Spleen (tissue), 7 donors: Measurements from ENCODE around the gene MEG3.

Experiments used
- CTCF ChIP-seq, 11 experiments: fragments of 200-600 bp in 7 of 11; fragments of 450-650 bp in 4 of 11; sonication (generic) in 4 of 11; IDR thresholded peaks in 8 of 11; conservative IDR thresholded peaks in 3 of 11; 1 replicate in 7 of 11; 2 replicates in 4 of 11; pipeline versions ENCODE4 v1.4.0 to v1.8.0; 2016 to 2021; ENCODE audit warnings: antibody characterized with exemption in 11 of 11, inconsistent platforms in 4 of 11, mild to moderate bottlenecking in 1 of 11
- POLR2A ChIP-seq, 3 donors: fragments of 450-650 bp; IDR thresholded peaks; one replicate each; pipeline ENCODE4 v1.5.1; 2017; ENCODE audit warnings: antibody characterized with exemption in 3 of 3, mild to moderate bottlenecking in 1 of 3
- POLR2AphosphoS5 ChIP-seq, 3 donors: sonication (generic); formaldehyde crosslinking; IDR thresholded peaks; one replicate each; pipeline ENCODE4 v1.5.1; 2017; ENCODE audit warnings: antibody characterized with exemption in 3 of 3
- donor health status: DM: no; HTN: no; CAD: no; lungs with moderate emphysema.
- donor health status: DM: no; HTN: no; CAD: no.
- donor health status: DM: no; HTN: no; CAD: no.

DNA sequence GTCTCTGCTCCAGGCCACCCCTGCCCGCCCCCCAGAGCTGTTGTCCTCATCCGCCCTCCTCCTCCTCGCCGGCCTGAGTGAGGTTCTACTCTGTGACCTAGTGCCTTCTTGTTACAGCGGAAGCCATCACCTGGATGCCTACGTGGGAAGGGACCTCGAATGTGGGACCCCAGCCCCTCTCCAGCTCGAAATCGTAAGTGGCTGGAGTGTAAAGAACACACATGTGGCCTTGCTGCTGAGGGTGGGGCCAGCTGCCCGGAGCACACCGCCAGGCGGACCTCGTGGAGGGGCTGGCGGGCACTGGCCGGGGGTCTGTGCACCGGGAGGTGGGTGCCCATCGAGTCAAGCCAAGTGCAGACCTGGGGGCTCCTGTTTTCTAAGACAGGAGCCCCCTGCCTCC is 19.4 kb downstream of the MEG3 start:
- TF ChIP-seq CTCF (IDR thresholded peaks at IDR 0.05 in 8 of 11, conservative IDR thresholded peaks at IDR 0.05 in 3 of 11) (no peak), POLR2A (IDR thresholded peaks at IDR 0.05) (no peak), POLR2AphosphoS5 (IDR thresholded peaks at IDR 0.05) (no peak)
